NK-92 treated with Interleukin-12 subunit alpha and Interleukin-12 subunit beta, amount 100 ng/mL, for 24 hours (cell line): Measurements from ENCODE around the gene ULBP1.
"Not testable (repeated sequence)": the region's sequence is repeated elsewhere in the genome, so short reads cannot be mapped to it uniquely, and the experiment has no call there.

Experiments
- DNase-seq: peaks from one replicate; lab custom pipeline; 2025; lab: John Stamatoyannopoulos, UW

ULBP1 gene

GRCh38 chr6:150004783-150005717 is 41.3 kb downstream of the ULBP1 start:
- DNase-seq: peak; percentile 96

DNA sequence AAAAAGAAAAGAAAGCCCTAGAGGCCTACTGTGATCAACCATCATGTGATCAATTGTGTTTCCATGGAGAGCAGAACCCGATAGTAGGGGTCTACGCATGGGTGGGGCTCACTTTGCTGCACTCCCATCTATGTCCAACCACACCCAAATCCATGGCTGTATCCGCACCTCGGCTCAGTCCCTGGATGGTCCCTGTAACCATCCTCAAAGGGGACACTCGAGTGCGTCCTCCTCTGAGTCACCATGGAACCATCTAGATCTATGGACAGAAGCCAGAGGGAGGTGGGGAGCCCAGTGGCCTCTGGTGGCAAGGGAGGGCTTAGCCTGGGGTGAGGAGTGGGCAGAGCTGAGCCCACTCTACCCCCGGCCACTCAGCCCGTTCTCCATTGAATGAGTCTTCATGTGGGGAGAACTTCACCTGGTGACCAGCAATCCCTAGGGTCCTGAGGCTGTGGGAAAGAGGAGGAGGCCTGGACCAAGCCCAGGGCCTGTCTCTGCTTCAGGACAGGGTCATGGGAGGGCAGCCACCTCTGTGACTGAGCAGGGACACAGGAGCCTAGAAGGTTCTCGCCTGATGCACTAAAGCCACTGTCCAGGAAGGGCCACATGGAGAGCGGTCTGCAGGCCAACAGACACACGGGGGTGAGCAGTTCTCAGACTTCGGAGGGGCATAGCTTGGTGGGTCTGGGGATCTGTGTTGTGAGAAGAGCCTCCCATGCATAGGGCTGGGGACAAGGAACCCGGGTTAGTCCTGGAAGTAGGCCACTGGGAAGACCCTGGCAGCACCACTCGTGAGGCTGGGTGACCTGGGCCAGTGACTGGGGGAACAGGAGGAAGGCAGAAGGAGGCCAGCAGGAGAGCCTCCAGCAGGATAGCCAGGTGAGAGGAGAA is 42.3 kb downstream of the ULBP1 start:
- no peak for DNase-seq

- no peak for DNase-seq
These were observed 43.3 kb downstream of the ULBP1 start for GRCh38 chr6:150006961-150007464.

- DNase-seq: no peak
These were observed 44.8 kb downstream of the ULBP1 start for GRCh38 chr6:150008588-150008987.

- not testable (repeated sequence) for DNase-seq
These were observed 49.4 kb downstream of the ULBP1 start for GRCh38 chr6:150012846-150013784.

DNA sequence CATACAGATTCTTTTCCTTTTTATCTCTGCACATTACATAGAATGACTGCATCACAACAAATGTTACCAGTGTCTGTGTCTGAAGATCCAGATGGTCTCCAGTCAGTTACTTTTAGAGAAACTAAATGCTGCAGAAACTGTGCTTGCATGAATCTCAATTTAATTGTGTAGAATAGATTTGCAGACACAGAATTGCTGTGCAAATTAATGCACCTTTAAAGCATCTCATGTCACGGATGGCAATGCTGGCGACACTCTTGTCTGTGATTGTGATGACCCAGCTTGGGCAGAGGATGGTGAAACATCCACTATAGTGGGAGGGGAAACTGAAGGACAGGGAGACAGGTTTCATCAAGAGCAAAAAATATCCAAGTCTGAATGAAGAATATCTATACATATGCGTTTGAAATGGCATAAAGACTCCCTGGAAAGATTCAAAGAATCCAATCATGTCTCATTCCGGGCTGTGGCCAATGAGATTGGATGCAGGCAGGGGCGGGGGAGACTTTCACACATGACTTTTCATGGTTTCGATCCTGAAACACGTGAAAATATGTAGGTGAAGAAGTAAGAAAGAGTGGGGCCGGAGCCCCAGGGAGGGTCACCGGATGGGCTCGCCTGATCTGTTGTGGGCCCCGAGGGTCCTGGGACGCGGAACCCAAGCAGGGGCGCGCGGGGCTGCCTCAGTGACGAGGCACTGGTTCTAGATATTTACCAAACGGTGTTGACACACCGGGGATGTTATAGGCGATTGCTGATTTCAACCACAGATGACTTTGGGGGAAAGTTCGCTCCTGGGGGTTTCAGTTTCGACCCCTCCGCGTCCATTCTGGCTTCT is 50.3 kb downstream of the ULBP1 start:
- not testable (repeated sequence) for DNase-seq

DNA sequence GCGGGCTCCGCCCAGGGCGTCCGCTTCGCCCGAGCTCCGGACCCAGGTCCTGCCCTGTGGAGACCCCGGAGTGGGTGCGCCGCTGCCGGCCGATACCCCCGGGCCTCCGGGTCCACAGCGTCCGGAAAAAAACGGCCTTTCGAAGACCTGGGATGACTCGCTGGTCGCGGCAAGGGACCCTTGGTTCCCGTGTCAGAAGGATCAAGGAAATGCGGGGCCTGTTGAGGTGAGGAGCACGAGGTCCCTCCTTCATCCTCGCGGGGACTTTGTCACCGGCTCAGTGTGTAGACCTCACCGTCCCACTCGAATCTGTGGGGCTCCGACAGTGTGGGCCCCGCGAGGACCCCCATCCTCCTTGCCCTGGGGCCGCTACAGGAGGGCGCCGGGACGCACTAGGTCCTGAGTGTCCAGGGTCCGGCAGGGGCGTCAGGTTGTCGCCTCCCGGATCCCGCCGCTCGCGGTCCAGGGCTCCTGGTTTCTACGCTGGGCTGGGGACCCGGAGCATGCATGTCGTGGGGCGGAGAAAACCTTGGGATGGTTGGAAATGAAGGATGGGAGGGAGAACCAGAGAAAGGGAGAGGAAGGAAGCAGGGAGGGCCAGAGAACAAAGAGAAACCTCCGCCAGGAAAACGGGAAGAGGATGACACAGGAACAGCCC is 51.0 kb downstream of the ULBP1 start:
- not testable (repeated sequence) for DNase-seq

- not testable (repeated sequence) for DNase-seq
These were observed 51.7 kb downstream of the ULBP1 start for GRCh38 chr6:150015281-150016001.

DNA sequence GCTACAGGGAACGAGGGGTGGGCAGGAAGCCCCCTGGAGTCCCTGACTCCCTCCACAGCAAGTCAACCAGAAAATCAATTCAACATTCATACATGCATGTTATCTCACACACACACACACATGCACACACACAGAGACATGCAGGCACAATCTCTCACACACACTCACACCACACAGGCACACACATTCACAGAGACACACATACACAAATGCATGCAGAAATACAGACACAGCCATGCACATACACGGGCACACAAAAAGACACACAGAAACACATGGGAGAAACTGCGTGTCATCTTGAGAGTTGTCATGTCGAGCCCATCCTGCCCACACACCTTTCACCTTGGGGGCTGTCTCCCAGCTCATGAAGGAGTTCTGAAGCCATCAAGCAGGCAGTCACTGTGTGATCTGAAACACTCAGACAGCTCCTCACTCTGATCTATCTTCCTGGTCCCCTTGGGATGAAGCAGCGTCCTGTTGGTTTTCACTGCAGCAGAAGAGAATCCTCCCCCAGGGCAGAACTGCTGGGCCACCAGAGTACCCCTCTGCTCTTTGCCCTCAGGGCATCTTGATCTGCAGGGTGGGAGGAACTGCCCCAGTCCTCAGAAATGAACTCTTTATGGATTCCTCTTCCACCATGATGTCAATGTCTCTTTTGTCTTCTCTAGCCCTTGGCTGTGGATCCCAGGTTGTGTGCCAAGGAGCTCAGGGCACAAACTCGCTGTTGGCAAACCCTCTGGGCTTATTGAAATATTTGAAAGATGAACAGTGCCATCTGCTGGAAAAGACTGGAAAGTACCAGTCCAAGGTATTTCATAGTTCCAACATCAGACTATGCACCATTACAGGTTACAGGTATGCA is 52.8 kb downstream of the ULBP1 start:
- DNase-seq: no peak

DNA sequence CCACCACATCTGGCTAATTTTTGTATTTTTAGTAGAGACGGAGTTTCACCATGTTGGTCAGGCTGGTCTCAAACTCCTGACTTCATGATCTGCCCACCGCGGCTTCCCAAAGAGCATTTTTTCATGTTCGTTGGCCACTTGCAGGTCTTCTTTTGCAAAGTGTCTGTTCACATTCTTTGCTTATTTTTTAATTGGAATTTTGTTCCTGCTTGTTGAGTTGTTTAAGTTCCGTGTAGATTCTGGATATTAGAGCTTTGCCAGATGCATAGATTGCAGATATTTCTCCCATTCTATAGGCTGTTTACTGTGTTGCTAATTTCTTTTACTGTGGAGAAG is 53.4 kb downstream of the ULBP1 start:
- not testable (repeated sequence) for DNase-seq

- no peak for DNase-seq
These were observed 55.3 kb downstream of the ULBP1 start for GRCh38 chr6:150018846-150019580.

GRCh38 chr6:150021870-150022269 is 58.1 kb downstream of the ULBP1 start:
- DNase-seq: not testable (repeated sequence)
